Measurements from ENCODE around the gene ACY1.
"Not testable (repeated sequence)": the region's sequence is repeated elsewhere in the genome, so short reads cannot be mapped to it uniquely, and the experiment has no call there.

Gene ACY1

GRCh38 chr3:51983578-51984268, 388 bp downstream of the ACY1 start:
- DNase-seq (ENCODE audit: low read depth, low spot score): no peak

GRCh38 chr3:51984269-51984647, 923 bp downstream of the ACY1 start:
- DNase-seq (ENCODE audit: low read depth, low spot score): no peak

- DNase-seq (ENCODE audit: low read depth, low spot score): no peak
Observed at GRCh38 chr3:51985063-51985462, 1.7 kb downstream of the ACY1 start.

GRCh38 chr3:51986010-51986947, 2.9 kb downstream of the ACY1 start:
- DNase-seq (ENCODE audit: low read depth, low spot score): no peak

GRCh38 chr3:51987568-51987967, 4.2 kb downstream of the ACY1 start:
- DNase-seq (ENCODE audit: low read depth, low spot score): no peak

- DNase-seq (ENCODE audit: low read depth, low spot score): no peak
Observed at GRCh38 chr3:51988286-51989146, 5.2 kb downstream of the ACY1 start.

GRCh38 chr3:51990501-51990971, 7.2 kb downstream of the ACY1 start:
- DNase-seq (ENCODE audit: low read depth, low spot score): not testable (repeated sequence)

GRCh38 chr3:51992017-51992682, 8.8 kb downstream of the ACY1 start:
- DNase-seq (ENCODE audit: low read depth, low spot score): no peak

GRCh38 chr3:51993657-51994056, 10.3 kb downstream of the ACY1 start:
- not testable (repeated sequence) for DNase-seq (ENCODE audit: low read depth, low spot score)

- DNase-seq (ENCODE audit: low read depth, low spot score): no peak
Observed at GRCh38 chr3:51994530-51994929, 11.2 kb downstream of the ACY1 start.

- DNase-seq (ENCODE audit: low read depth, low spot score): peak; percentile 78
Observed at GRCh38 chr3:51995346-51996163, 12.2 kb downstream of the ACY1 start, which contains the start of gene RPL29. Gene RPL29, minus strand, starts transcription at chr3:51995895. Its CDS starts 434 bp downstream, at chr3:51995461.

GRCh38 chr3:51997172-51997571, 13.8 kb downstream of the ACY1 start:
- DNase-seq (ENCODE audit: low read depth, low spot score): no peak

GRCh38 chr3:51997935-51998596, 14.7 kb downstream of the ACY1 start:
- no peak for DNase-seq (ENCODE audit: low read depth, low spot score)

- no peak for DNase-seq (ENCODE audit: low read depth, low spot score)
Observed at GRCh38 chr3:51998774-51999173, 15.4 kb downstream of the ACY1 start.

GRCh38 chr3:51999846-52000245, 16.5 kb downstream of the ACY1 start:
- no peak for DNase-seq (ENCODE audit: low read depth, low spot score)

GRCh38 chr3:52001443-52001974, 18.2 kb downstream of the ACY1 start:
- DNase-seq (ENCODE audit: low read depth, low spot score): no peak

- no peak for DNase-seq (ENCODE audit: low read depth, low spot score)
Observed at GRCh38 chr3:52002748-52003147, 19.4 kb downstream of the ACY1 start.

GRCh38 chr3:52004163-52004787, 20.9 kb downstream of the ACY1 start:
- no peak for DNase-seq (ENCODE audit: low read depth, low spot score)

GRCh38 chr3:52004906-52005395, 21.6 kb downstream of the ACY1 start:
- no peak for DNase-seq (ENCODE audit: low read depth, low spot score)
